Activated CD8-positive, alpha-beta T cell treated with anti-CD3 and anti-CD28 coated beads for 36 hours (primary cell): ENCODE measurements around the gene CDKN1C. TPM values are rescaled to one million over a fixed set of nuclear protein-coding genes. Genes with fewer than 3 reads are reported as not detected.

Experiments
- ATAC-seq: fragments of 200-7000 bp; cut with Tn5 transposase; one replicate; pipeline ENCODE4 v1.10.0; 2021; ENCODE audit warnings: mild to moderate bottlenecking, moderate library complexity
- CTCF ChIA-PET: fragments of 350-600 bp; sonication (Branson Sonifier 250); formaldehyde crosslinking; loops from one replicate; lab custom pipeline; 2021; ENCODE audit warnings: antibody characterized with exemption; lab: Charles Lee
- POLR2A ChIA-PET: fragments of 350-600 bp; sonication (Branson Sonifier 250); formaldehyde crosslinking; loops from one replicate; lab custom pipeline; 2021; ENCODE audit warnings: antibody characterized with exemption; lab: Charles Lee
- DNase-seq: peaks from one replicate; pipeline ENCODE4 v3.0.0-alpha.2; 2020
- H3K27ac Mint-ChIP-seq: one replicate; pipeline ENCODE4 v1.8.0; 2021; ENCODE audit warnings: mild to moderate bottlenecking, mixed read lengths
- H3K27me3 Mint-ChIP-seq: one replicate; pipeline ENCODE4 v1.8.0; 2021; ENCODE audit warnings: mixed read lengths
- H3K36me3 Mint-ChIP-seq: one replicate; pipeline ENCODE4 v1.8.0; 2021; ENCODE audit warnings: low read depth, mixed read lengths
- H3K4me1 Mint-ChIP-seq: one replicate; pipeline ENCODE4 v1.8.0; 2021; ENCODE audit warnings: low read depth, mixed read lengths
- H3K4me3 Mint-ChIP-seq: one replicate; pipeline ENCODE4 v1.8.0; 2021; ENCODE audit warnings: mild to moderate bottlenecking, moderate library complexity, mixed read lengths
- H3K9me3 Mint-ChIP-seq: one replicate; pipeline ENCODE4 v1.8.0; 2021; ENCODE audit warnings: mixed read lengths
- CTCF ChIP-seq: fragments of 200-600 bp; IDR thresholded peaks from one replicate; pipeline ENCODE4 v1.8.0; 2022; ENCODE audit warnings: antibody characterized with exemption, mild to moderate bottlenecking
- intact Hi-C: fragments of 100-400 bp; cut with micrococcal nuclease; formaldehyde crosslinking; loops from one replicate; pipeline ENCODE4 v1.10.0; 2022
- total RNA-seq, 2 experiments: library from RNA; stranded (reverse); gene quantifications; one replicate each; pipeline ENCODE4 v1.2.3, GENCODE V29; 2021

Gene CDKN1C
- total RNA-seq, 2 experiments from 2014 or later: 1.6 TPM

- peaks cover 52% of the 10 kb centered on the region for H3K27me3 Mint-ChIP-seq
- POLR2A ChIA-PET: no interaction called here
These were observed 20.7 kb downstream of the CDKN1C start for GRCh38 chr11:2864901-2865300.

GRCh38 chr11:2863276-2863618 is 22.3 kb downstream of the CDKN1C start:
- CTCF ChIA-PET: no interaction called here
- no peak for TF ChIP-seq CTCF
- H3K9me3 Mint-ChIP-seq: no peaks in the 10 kb centered on the region
- peak; percentile 55 for DNase-seq
- H3K4me3 Mint-ChIP-seq: no peak overlapping the region
- H3K27me3 Mint-ChIP-seq: peaks cover 45% of the 10 kb centered on the region
- no peaks in the 10 kb centered on the region for H3K36me3 Mint-ChIP-seq
- peaks cover 6% of the 10 kb centered on the region for H3K4me1 Mint-ChIP-seq
- POLR2A ChIA-PET: no interaction called here
- intact Hi-C loops: no loop called here
- ATAC-seq: peak; percentile 37
- H3K27ac Mint-ChIP-seq: no peak overlapping the region

More at GRCh38 chr11:2864901-2865300, 20.7 kb downstream of the CDKN1C start:
- CTCF ChIA-PET: no interaction called here
- TF ChIP-seq CTCF: no peak
- Mint-ChIP-seq H3K4me3 (no peak overlapping the region), H3K4me1 (peaks cover 9% of the 10 kb centered on the region), H3K9me3 (no peaks in the 10 kb centered on the region), H3K27ac (no peak overlapping the region), H3K36me3 (no peaks in the 10 kb centered on the region)
- intact Hi-C loops: no loop called here
- ATAC-seq (no peak), DNase-seq (no peak)

- no peak overlapping the region for H3K27ac Mint-ChIP-seq
- H3K36me3 Mint-ChIP-seq: no peaks in the 10 kb centered on the region
- H3K9me3 Mint-ChIP-seq: no peaks in the 10 kb centered on the region
- TF ChIP-seq CTCF: no peak
- H3K4me1 Mint-ChIP-seq: peaks cover 6% of the 10 kb centered on the region
- no peak for ATAC-seq
- POLR2A ChIA-PET: no interaction called here
- CTCF ChIA-PET: no interaction called here
- peaks cover 38% of the 10 kb centered on the region for H3K27me3 Mint-ChIP-seq
- intact Hi-C loops: no loop called here
- no peak for DNase-seq
- no peak overlapping the region for H3K4me3 Mint-ChIP-seq
These were observed 22.9 kb downstream of the CDKN1C start for GRCh38 chr11:2862395-2863275.

GRCh38 chr11:2860636-2861035 is 24.9 kb downstream of the CDKN1C start:
- DNase-seq: peak; percentile 77
- H3K4me1 Mint-ChIP-seq: peaks cover 6% of the 10 kb centered on the region
- no peaks in the 10 kb centered on the region for H3K9me3 Mint-ChIP-seq
- peaks cover 31% of the 10 kb centered on the region for H3K27me3 Mint-ChIP-seq
- intact Hi-C loops: no loop called here
- peak; percentile 88 for ATAC-seq
- H3K27ac Mint-ChIP-seq: no peak overlapping the region
- H3K4me3 Mint-ChIP-seq: no peak overlapping the region
- ChIA-PET POLR2A (no interaction called here), CTCF (interaction anchor here (1.4 to 2.1 kb wide), 2 partner anchors 27 to 327 kb away, joined by 6 to 7 read pairs; no protein-coding TSS in a partner anchor)
- no peak for TF ChIP-seq CTCF
- no peaks in the 10 kb centered on the region for H3K36me3 Mint-ChIP-seq

- no peak overlapping the region for H3K4me3 Mint-ChIP-seq
- POLR2A ChIA-PET: no interaction called here
- intact Hi-C loops: no loop called here
- H3K4me1 Mint-ChIP-seq: peaks cover 6% of the 10 kb centered on the region
- H3K27me3 Mint-ChIP-seq: peaks cover 28% of the 10 kb centered on the region
- TF ChIP-seq CTCF: no peak
- CTCF ChIA-PET: no interaction called here
- no peak overlapping the region for H3K27ac Mint-ChIP-seq
- no peak for DNase-seq
- no peaks in the 10 kb centered on the region for H3K9me3 Mint-ChIP-seq
- no peaks in the 10 kb centered on the region for H3K36me3 Mint-ChIP-seq
- no peak for ATAC-seq
These were observed 25.9 kb downstream of the CDKN1C start for GRCh38 chr11:2859699-2860037.
